ENCODE measurements around the gene GPR108. TPM values are rescaled to one million over a fixed set of nuclear protein-coding genes. Genes with fewer than 3 reads are reported as not detected.
"Not testable (repeated sequence)": the region's sequence is repeated elsewhere in the genome, so short reads cannot be mapped to it uniquely, and the experiment has no call there.

GPR108 gene
- total RNA-seq, 3 donors from 2014 or later: 60.4 to 86.3 (median 78.6) TPM

GRCh38 chr19:6713773-6714692 is 23.3 kb downstream of the GPR108 start:
- H3K9me3 Mint-ChIP-seq: no peaks in the 10 kb centered on the region
- no peak overlapping the region for H3K4me3 Mint-ChIP-seq
- DNase-seq: no peak

GRCh38 chr19:6712692-6713670 is 24.4 kb downstream of the GPR108 start:
- Mint-ChIP-seq H3K9me3 (no peaks in the 10 kb centered on the region), H3K36me3 (ENCODE audit: insufficient read depth) (no peaks in the 10 kb centered on the region), H3K4me1 (ENCODE audit: low read depth) (peaks cover 10% of the 10 kb centered on the region), H3K27me3 (ENCODE audit: low read depth) (peaks cover 36% of the 10 kb centered on the region), H3K4me3 (no peak overlapping the region)
- ATAC-seq (no peak), DNase-seq (no peak)

More at GRCh38 chr19:6713773-6714692, 23.3 kb downstream of the GPR108 start:
- Mint-ChIP-seq H3K27me3 (ENCODE audit: low read depth) (peaks cover 27% of the 10 kb centered on the region), H3K4me1 (ENCODE audit: low read depth) (peaks cover 10% of the 10 kb centered on the region), H3K36me3 (ENCODE audit: insufficient read depth) (no peaks in the 10 kb centered on the region)
- no peak for ATAC-seq

DNA sequence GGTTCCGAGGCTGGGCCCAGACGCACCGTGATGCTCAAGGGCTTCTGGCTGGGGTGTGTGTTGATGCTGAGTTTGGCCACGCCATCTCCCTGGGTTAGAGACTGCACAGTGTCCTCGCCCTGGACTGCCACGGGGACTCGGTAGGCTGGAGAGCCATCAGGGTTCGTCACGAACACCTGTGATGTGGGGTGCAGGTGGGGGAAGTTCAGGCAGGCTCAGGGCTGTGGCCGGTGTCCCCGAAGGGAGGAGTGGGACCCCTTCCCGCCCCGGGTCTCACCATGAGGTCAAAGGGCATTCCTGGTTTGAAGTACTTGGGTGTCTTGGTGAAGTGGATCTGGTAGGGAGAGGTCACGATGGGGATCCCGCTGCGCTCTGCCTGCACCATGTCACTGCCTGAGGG is 25.1 kb downstream of the GPR108 start:
- Mint-ChIP-seq H3K36me3 (ENCODE audit: insufficient read depth) (no peaks in the 10 kb centered on the region), H3K4me3 (no peak overlapping the region), H3K27me3 (ENCODE audit: low read depth) (peaks cover 40% of the 10 kb centered on the region), H3K9me3 (no peaks in the 10 kb centered on the region), H3K4me1 (ENCODE audit: low read depth) (peaks cover 10% of the 10 kb centered on the region)
- ATAC-seq (no peak), DNase-seq (no peak)

DNA sequence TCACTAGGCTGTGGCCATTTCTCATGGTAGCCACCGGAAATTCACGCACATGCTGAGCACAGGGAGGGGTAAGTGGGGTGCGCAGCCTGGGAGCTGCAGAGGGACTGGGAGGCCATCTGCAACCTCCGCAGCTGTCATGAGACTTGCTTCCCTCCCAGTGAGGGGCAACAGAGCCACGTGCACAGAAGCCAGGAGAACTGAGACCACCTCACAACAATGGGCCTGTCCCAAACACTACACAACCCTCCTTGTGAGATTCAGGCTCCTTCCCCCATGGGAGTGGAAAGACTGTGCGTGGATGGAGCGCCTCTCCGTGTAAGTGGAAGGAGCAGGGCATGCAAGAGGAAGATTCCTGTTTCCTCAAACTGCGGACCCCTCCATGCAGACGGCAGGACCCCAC is 25.8 kb downstream of the GPR108 start:
- peaks cover 10% of the 10 kb centered on the region for H3K4me1 Mint-ChIP-seq (ENCODE audit: low read depth)
- ATAC-seq: no peak
- H3K36me3 Mint-ChIP-seq (ENCODE audit: insufficient read depth): no peaks in the 10 kb centered on the region
- DNase-seq: no peak
- H3K9me3 Mint-ChIP-seq: no peaks in the 10 kb centered on the region
- no peak overlapping the region for H3K4me3 Mint-ChIP-seq
- H3K27me3 Mint-ChIP-seq (ENCODE audit: low read depth): peaks cover 40% of the 10 kb centered on the region

- H3K4me3 Mint-ChIP-seq: no peak overlapping the region
- no peaks in the 10 kb centered on the region for H3K36me3 Mint-ChIP-seq (ENCODE audit: insufficient read depth)
- peaks cover 40% of the 10 kb centered on the region for H3K27me3 Mint-ChIP-seq (ENCODE audit: low read depth)
- DNase-seq: no peak
- peaks cover 10% of the 10 kb centered on the region for H3K4me1 Mint-ChIP-seq (ENCODE audit: low read depth)
- no peaks in the 10 kb centered on the region for H3K9me3 Mint-ChIP-seq
- no peak for ATAC-seq
These were observed 26.4 kb downstream of the GPR108 start for GRCh38 chr19:6711078-6711361.

DNA sequence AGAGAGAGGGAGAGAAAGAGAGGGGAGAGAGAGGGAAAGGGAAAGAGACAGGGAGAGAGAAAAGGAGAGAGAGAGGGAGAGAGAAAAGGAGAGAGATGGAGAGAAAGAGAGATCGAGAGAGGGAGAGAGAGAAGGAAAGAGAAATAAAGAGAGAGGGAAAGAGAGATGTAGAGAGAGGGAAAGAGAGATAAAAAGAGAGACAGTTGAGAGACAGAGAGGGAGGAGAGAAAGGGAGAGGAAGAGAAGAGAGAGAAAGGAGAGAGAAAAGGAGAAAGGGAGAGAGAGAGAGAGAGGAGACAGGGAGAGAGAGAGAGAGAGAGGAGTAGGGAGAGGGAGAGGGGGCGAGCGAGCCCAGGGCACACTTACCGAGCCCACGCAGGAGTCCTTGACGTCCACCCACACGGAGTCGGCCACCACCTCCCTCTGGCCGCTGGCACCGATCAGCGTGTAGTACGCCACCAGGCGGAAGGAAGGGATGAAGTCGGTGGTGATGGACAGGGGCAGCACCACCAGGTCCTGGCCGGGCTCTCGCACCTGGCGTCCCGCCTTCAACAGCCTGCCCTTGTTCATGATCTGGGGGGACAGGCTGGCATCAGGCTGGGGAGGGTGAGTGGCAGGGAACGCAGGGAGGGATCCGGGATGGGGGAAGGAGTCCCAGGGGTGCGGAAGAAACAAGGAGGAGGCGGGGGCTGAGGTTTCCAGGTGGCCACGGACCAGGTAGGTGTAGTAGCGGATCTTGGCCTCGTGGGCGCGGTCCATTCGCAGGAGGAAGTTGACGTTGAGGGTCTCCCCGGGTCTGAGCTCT is 26.9 kb downstream of the GPR108 start:
- DNase-seq: no peak
- peak; percentile 32 to 61 for ATAC-seq
- H3K4me1 Mint-ChIP-seq (ENCODE audit: low read depth): peaks cover 10% of the 10 kb centered on the region
- peak overlapping the region; percentile 10 for H3K4me3 Mint-ChIP-seq
- peaks cover 40% of the 10 kb centered on the region for H3K27me3 Mint-ChIP-seq (ENCODE audit: low read depth)
- H3K36me3 Mint-ChIP-seq (ENCODE audit: insufficient read depth): no peaks in the 10 kb centered on the region
- H3K9me3 Mint-ChIP-seq: no peaks in the 10 kb centered on the region

DNA sequence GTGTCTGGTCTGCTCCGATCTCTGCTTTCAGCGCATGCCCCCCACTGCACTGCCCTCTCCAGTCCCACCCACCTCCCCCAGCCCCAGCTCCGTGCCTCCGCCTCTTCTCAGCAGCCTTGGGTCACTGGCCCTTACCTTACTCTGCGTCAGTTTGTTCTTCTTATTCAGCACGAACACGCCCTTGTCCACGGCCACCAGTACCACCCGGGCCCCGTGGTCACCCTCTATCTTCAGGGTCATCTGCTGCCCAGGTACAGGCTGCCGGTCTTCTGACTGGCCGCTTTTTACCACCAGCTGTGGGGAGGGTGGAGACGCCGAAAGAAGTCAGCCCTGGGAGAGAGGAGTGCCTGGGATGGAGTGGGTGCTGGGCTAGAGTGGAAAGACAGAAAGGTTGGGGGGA is 27.8 kb downstream of the GPR108 start:
- H3K9me3 Mint-ChIP-seq: no peaks in the 10 kb centered on the region

DNA sequence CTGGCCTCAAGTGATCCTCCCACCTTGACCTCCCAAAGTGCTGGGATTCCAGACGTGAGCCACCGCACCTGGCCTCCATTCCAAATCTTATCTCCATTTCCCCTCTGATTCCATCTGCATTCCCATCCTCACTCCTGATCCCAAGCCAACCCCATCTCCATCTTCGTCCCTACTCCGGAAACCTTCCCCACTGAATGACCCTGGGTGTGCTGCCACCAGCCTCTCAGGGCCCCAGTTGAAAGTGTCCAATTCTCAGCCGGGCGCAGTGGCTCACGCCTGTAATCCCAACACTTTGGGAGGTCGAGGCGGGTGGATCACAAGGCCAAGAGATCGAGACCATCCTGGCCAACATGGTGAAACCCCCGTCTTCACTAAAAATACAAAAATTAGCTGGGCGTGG is 28.5 kb downstream of the GPR108 start:
- H3K4me3 Mint-ChIP-seq; H3K36me3 Mint-ChIP-seq (ENCODE audit: insufficient read depth): not testable (repeated sequence)

More for the DNA sequence above, 27.8 kb downstream of the GPR108 start:
- Mint-ChIP-seq H3K36me3 (ENCODE audit: insufficient read depth) (no peaks in the 10 kb centered on the region), H3K4me3 (no peak overlapping the region), H3K4me1 (ENCODE audit: low read depth) (peaks cover 10% of the 10 kb centered on the region), H3K27me3 (ENCODE audit: low read depth) (peaks cover 40% of the 10 kb centered on the region)
- no peak for DNase-seq
- ATAC-seq: no peak

DNA sequence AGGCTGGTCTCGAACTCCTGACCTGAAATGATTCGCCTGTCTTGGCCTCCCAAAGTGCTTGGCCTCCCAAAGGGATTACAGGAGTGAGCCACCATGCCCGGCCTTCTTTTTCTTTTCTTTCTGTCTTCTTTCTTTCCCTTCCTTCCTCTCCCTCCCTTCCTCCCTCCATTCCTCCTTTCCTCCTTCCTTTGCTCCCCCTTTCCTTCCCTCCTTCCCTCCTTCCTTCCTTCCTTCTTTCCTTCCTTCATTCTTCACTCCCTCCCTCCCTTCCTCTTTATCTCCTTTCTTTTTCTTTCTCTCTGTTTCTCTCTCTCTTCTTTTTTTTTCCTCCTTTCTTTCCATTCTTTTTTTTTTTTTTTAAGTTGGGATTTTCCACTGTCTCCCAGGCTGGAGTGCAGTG is 29.0 kb downstream of the GPR108 start:
- DNase-seq (no peak), ATAC-seq (no peak)
- no peaks in the 10 kb centered on the region for H3K36me3 Mint-ChIP-seq (ENCODE audit: insufficient read depth)
- H3K4me3 Mint-ChIP-seq: no peak overlapping the region
- peaks cover 10% of the 10 kb centered on the region for H3K4me1 Mint-ChIP-seq (ENCODE audit: low read depth)
- peaks cover 40% of the 10 kb centered on the region for H3K27me3 Mint-ChIP-seq (ENCODE audit: low read depth)
- no peaks in the 10 kb centered on the region for H3K9me3 Mint-ChIP-seq

More for the DNA sequence above, 28.5 kb downstream of the GPR108 start:
- H3K4me1 Mint-ChIP-seq (ENCODE audit: low read depth); ATAC-seq; DNase-seq; H3K9me3 Mint-ChIP-seq: not testable (repeated sequence)
- H3K27me3 Mint-ChIP-seq (ENCODE audit: low read depth): peaks cover 40% of the 10 kb centered on the region

- Mint-ChIP-seq H3K4me1 (ENCODE audit: low read depth) (peaks cover 10% of the 10 kb centered on the region), H3K9me3 (no peaks in the 10 kb centered on the region), H3K36me3 (ENCODE audit: insufficient read depth) (no peaks in the 10 kb centered on the region), H3K4me3 (no peak overlapping the region), H3K27me3 (ENCODE audit: low read depth) (peaks cover 40% of the 10 kb centered on the region)
- no peak for DNase-seq
- no peak for ATAC-seq
These were observed 29.7 kb downstream of the GPR108 start for GRCh38 chr19:6707658-6708018.

GRCh38 chr19:6707011-6707657 is 30.2 kb downstream of the GPR108 start:
- Mint-ChIP-seq H3K9me3 (no peaks in the 10 kb centered on the region), H3K4me1 (ENCODE audit: low read depth) (peaks cover 10% of the 10 kb centered on the region), H3K27me3 (ENCODE audit: low read depth) (peaks cover 37% of the 10 kb centered on the region), H3K36me3 (ENCODE audit: insufficient read depth) (no peaks in the 10 kb centered on the region), H3K4me3 (no peak overlapping the region)
- DNase-seq: no peak
- no peak for ATAC-seq

GRCh38 chr19:6706633-6706958 is 30.8 kb downstream of the GPR108 start:
- ATAC-seq: no peak
- peaks cover 36% of the 10 kb centered on the region for H3K27me3 Mint-ChIP-seq (ENCODE audit: low read depth)
- no peaks in the 10 kb centered on the region for H3K9me3 Mint-ChIP-seq

GRCh38 chr19:6705931-6706632 is 31.3 kb downstream of the GPR108 start:
- ATAC-seq (no peak), DNase-seq (no peak)
- H3K9me3 Mint-ChIP-seq: no peaks in the 10 kb centered on the region
- H3K27me3 Mint-ChIP-seq (ENCODE audit: low read depth): peaks cover 31% of the 10 kb centered on the region
- H3K36me3 Mint-ChIP-seq (ENCODE audit: insufficient read depth): no peaks in the 10 kb centered on the region
- no peak overlapping the region for H3K4me3 Mint-ChIP-seq
- peaks cover 10% of the 10 kb centered on the region for H3K4me1 Mint-ChIP-seq (ENCODE audit: low read depth)

More at GRCh38 chr19:6706633-6706958, 30.8 kb downstream of the GPR108 start:
- DNase-seq: no peak
- peaks cover 10% of the 10 kb centered on the region for H3K4me1 Mint-ChIP-seq (ENCODE audit: low read depth)
- no peak overlapping the region for H3K4me3 Mint-ChIP-seq
- H3K36me3 Mint-ChIP-seq (ENCODE audit: insufficient read depth): no peaks in the 10 kb centered on the region
